DMS53 treated with DMSO at 0.1 percent for 48 hours (cell line): ENCODE measurements around the gene GLT6D1.

Experiments used
- DNase-seq: peaks from one replicate; lab custom pipeline; 2025; ENCODE audit not compliant: unreplicated experiment; lab: John Stamatoyannopoulos, UW

The GLT6D1 gene

GRCh38 chr9:135586601-135587109 is 52.7 kb downstream of the GLT6D1 start:
- DNase-seq, result no peak

- no peak for DNase-seq
Observed at GRCh38 chr9:135584934-135585333, 54.4 kb downstream of the GLT6D1 start.

- no peak for DNase-seq
Observed at GRCh38 chr9:135584371-135584770, 55.0 kb downstream of the GLT6D1 start.

GRCh38 chr9:135583688-135584011 is 55.7 kb downstream of the GLT6D1 start:
- DNase-seq, result no peak

GRCh38 chr9:135582966-135583687 is 56.2 kb downstream of the GLT6D1 start:
- DNase-seq, result no peak

- DNase-seq, result no peak
Observed at GRCh38 chr9:135582541-135582940, 56.8 kb downstream of the GLT6D1 start.

GRCh38 chr9:135581636-135582426 is 57.5 kb downstream of the GLT6D1 start:
- no peak for DNase-seq

- DNase-seq, result no peak
Observed at GRCh38 chr9:135580664-135581380, 58.5 kb downstream of the GLT6D1 start.

- DNase-seq, result no peak
Observed at GRCh38 chr9:135579889-135580660, 59.3 kb downstream of the GLT6D1 start.

GRCh38 chr9:135579356-135579755 is 60.0 kb downstream of the GLT6D1 start:
- no peak for DNase-seq

- no peak for DNase-seq
Observed at GRCh38 chr9:135577256-135577655, 62.1 kb downstream of the GLT6D1 start.

GRCh38 chr9:135575995-135576631 is 63.2 kb downstream of the GLT6D1 start:
- no peak for DNase-seq

GRCh38 chr9:135574943-135575342 is 64.4 kb downstream of the GLT6D1 start:
- DNase-seq, result no peak

GRCh38 chr9:135574331-135574730 is 65.0 kb downstream of the GLT6D1 start:
- DNase-seq, result no peak
